Immature natural killer cell (primary cell): ENCODE results near the gene NTRK2. TPM values are rescaled to one million over a fixed set of nuclear protein-coding genes. Genes with fewer than 3 reads are reported as not detected.

ENCODE experiments used
- DNase-seq, 3 donors: peaks; one replicate each; pipeline ENCODE4 v3.0.0; 2022; ENCODE audit warnings: mixed read lengths in 1 of 3
- H3K27ac Mint-ChIP-seq, 6 donors: one replicate each; pipeline ENCODE4 v1.8.0; 2020; ENCODE audit warnings: mixed read lengths in 6 of 6, mild to moderate bottlenecking in 5 of 6, inconsistent platforms in 4 of 6, moderate library complexity in 3 of 6
- H3K27me3 Mint-ChIP-seq, 3 donors: one replicate each; pipeline ENCODE4 v1.8.0; 2020 to 2021; ENCODE audit warnings: low read depth in 3 of 3, mild to moderate bottlenecking in 3 of 3, mixed read lengths in 3 of 3, moderate library complexity in 3 of 3, inconsistent platforms in 1 of 3
- H3K36me3 Mint-ChIP-seq, 3 donors: one replicate each; pipeline ENCODE4 v1.8.0; 2020; ENCODE audit warnings: mixed read lengths in 3 of 3, inconsistent platforms in 2 of 3, mild to moderate bottlenecking in 2 of 3
- H3K4me1 Mint-ChIP-seq, 2 donors: one replicate each; pipeline ENCODE4 v1.8.0; 2020; ENCODE audit warnings: inconsistent platforms in 2 of 2, mild to moderate bottlenecking in 2 of 2, mixed read lengths in 2 of 2, moderate library complexity in 1 of 2
- H3K4me3 Mint-ChIP-seq, 5 donors: one replicate each; pipeline ENCODE4 v1.8.0; 2020; ENCODE audit warnings: mild to moderate bottlenecking in 5 of 5, mixed read lengths in 5 of 5, inconsistent platforms in 3 of 5, moderate library complexity in 3 of 5
- H3K9me3 Mint-ChIP-seq, 6 donors: one replicate each; pipeline ENCODE4 v1.8.0; 2020; ENCODE audit warnings: mild to moderate bottlenecking in 6 of 6, mixed read lengths in 6 of 6, inconsistent platforms in 4 of 6, moderate library complexity in 3 of 6
- polyA plus RNA-seq, 3 donors: library from polyadenylated mRNA; unstranded; fragments of 300-500 nt; fragmentation: Illumina TruSeq; gene quantifications; one replicate each; pipeline ENCODE4 v1.2.3, GENCODE V29; 2021

NTRK2 gene
- polyA plus RNA-seq, 3 donors from 2014 or later = not detected

DNA sequence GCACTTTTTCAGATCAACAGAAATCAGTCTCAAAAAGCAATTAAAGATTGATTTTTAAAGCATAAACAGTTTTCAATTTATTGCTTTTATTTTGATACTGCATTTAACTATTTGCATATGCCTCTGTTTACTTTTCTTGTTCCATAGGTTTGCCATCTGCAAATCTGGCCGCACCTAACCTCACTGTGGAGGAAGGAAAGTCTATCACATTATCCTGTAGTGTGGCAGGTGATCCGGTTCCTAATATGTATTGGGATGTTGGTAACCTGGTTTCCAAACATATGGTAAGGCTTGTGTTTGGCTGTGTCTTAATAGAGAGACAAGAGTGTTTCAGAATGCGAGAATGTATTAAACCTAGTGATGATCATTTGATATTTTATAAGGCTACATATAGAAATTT lies 53.9 kb downstream of the NTRK2 start:
- no peaks in the 10 kb centered on the region for H3K4me1 Mint-ChIP-seq
- H3K4me3 Mint-ChIP-seq = no peak overlapping the region
- H3K36me3 Mint-ChIP-seq = no peaks in the 10 kb centered on the region
- DNase-seq = no peak
- no peak overlapping the region for H3K27ac Mint-ChIP-seq
- H3K27me3 Mint-ChIP-seq = peaks cover 6 to 10% (median 8%) of the 10 kb centered on the region in 3 donors
- H3K9me3 Mint-ChIP-seq = peaks cover 0 to 2% (median 0%) of the 10 kb centered on the region in 6 donors

DNA sequence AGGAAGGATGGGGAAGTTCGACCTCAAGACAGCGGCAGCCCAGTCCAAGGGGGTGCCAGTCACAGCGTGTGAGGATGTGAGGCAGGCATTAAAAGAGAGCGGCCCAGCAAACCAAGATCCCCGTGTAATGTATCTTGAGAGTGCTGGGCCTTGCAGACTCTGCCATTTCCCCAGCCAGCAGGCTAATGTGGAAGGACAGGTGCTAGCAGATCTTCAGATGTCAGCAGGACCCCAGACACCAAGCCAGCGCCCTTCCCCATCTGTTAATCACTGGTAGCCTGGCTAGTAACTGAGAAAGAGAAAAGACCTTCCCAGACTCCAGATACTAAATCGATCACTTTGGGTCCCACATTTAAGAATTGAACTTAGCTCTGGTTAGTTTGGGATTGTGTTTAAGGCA lies 62.2 kb downstream of the NTRK2 start:
- Mint-ChIP-seq H3K4me1 (no peaks in the 10 kb centered on the region), H3K4me3 (no peak overlapping the region), H3K36me3 (no peaks in the 10 kb centered on the region), H3K27ac (no peak overlapping the region), H3K9me3 (no peaks in the 10 kb centered on the region), H3K27me3 (peaks cover 0 to 6% (median 3%) of the 10 kb centered on the region in 3 donors)
- no peak for DNase-seq

DNA sequence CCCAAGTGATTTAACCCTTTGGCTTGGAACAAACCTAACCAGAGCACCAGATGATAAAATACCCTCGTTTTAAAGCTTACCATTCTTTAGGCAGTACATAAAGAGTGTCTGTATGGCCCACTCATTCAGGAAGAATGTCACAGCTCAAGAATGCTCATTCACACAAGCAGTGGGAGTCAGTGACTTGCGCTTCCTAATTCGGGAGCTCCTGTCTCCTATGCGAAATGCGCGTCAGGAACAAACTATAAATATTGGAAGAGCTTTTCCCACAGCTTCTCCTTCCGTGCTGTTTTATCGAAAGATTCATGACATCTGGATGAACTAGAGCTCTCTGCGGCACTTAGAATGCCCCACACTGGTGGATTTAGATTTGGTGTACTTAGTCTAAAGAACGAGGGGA lies 66.6 kb downstream of the NTRK2 start:
- no peak overlapping the region for H3K27ac Mint-ChIP-seq
- no peaks in the 10 kb centered on the region for H3K4me1 Mint-ChIP-seq
- H3K27me3 Mint-ChIP-seq = peaks cover 0 to 6% (median 0%) of the 10 kb centered on the region in 3 donors
- no peak for DNase-seq
- no peaks in the 10 kb centered on the region for H3K36me3 Mint-ChIP-seq
- H3K4me3 Mint-ChIP-seq = no peak overlapping the region
- peaks cover 0 to 2% (median 0%) of the 10 kb centered on the region in 6 donors for H3K9me3 Mint-ChIP-seq

DNA sequence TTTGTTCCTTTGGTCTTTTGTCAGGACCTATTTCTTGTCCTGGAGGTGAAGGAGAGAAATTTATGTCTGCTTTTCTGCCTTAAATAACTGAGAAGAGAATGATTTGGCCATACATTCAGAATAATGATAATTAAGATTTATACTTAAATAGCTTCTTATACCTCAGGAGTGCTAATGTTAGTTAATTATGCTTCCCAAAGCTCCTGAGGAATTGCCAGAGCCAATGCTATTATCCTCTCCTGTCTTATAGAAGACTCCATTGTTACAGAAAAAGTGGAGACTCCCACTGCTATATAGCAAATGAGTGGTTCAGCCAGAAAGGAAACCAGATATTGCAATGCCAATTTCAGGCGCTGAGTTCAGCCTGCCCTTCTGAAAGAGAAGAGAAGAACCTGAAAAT lies 67.0 kb downstream of the NTRK2 start:
- no peak overlapping the region for H3K27ac Mint-ChIP-seq
- no peak overlapping the region for H3K4me3 Mint-ChIP-seq
- H3K9me3 Mint-ChIP-seq = peaks cover 0 to 2% (median 0%) of the 10 kb centered on the region in 6 donors
- H3K4me1 Mint-ChIP-seq = no peaks in the 10 kb centered on the region
- peaks cover 0 to 9% (median 0%) of the 10 kb centered on the region in 3 donors for H3K27me3 Mint-ChIP-seq
- no peak for DNase-seq
- H3K36me3 Mint-ChIP-seq = no peaks in the 10 kb centered on the region

DNA sequence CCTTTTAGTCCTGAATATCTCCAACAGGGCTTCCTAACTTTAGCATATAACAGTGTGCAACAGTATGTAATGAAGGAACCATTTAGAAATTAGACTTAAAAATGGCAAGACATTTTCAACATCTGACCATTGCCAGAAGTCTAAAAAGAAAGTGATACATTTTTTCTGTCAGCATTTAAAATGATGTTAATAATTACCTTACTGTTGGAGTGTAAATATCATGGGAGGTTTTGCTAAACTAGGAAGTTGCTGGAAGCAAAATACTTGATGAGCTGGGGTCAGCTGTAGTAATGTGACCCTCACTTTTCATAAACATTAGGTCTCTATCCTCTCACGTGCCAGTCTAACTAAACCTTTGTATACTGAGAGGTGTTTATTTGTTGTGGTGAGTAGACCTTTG lies 68.8 kb downstream of the NTRK2 start:
- no peak for DNase-seq
- Mint-ChIP-seq H3K4me1 (no peaks in the 10 kb centered on the region), H3K36me3 (no peaks in the 10 kb centered on the region), H3K4me3 (no peak overlapping the region), H3K9me3 (peaks cover 0 to 2% (median 0%) of the 10 kb centered on the region in 6 donors), H3K27ac (no peak overlapping the region), H3K27me3 (peaks cover 0 to 7% (median 0%) of the 10 kb centered on the region in 3 donors)

DNA sequence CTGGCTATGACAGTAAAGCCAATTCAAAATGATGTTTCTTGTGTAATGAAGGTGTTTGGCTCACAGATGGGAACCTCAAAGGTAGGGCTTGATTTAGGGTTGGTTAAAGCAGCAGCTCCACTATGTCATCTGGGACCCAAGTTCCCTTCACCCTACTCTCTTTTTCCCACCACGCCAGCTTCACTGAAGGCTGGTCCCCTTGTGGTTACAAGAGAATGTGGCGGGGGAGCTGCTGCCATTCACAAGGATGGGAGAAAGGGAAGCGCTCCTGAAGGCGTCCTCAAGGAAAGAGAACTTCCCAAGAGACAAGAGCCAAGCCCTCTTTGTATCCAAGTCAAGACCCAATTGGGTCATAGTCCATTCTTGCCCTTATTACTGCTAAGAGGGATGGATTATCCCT lies 72.7 kb downstream of the NTRK2 start:
- no peak overlapping the region for H3K27ac Mint-ChIP-seq
- H3K27me3 Mint-ChIP-seq = peaks cover 0 to 3% (median 0%) of the 10 kb centered on the region in 3 donors
- H3K9me3 Mint-ChIP-seq = peaks cover 0 to 2% (median 0%) of the 10 kb centered on the region in 6 donors
- DNase-seq = no peak
- H3K4me1 Mint-ChIP-seq = no peaks in the 10 kb centered on the region
- H3K36me3 Mint-ChIP-seq = no peaks in the 10 kb centered on the region
- no peak overlapping the region for H3K4me3 Mint-ChIP-seq

DNA sequence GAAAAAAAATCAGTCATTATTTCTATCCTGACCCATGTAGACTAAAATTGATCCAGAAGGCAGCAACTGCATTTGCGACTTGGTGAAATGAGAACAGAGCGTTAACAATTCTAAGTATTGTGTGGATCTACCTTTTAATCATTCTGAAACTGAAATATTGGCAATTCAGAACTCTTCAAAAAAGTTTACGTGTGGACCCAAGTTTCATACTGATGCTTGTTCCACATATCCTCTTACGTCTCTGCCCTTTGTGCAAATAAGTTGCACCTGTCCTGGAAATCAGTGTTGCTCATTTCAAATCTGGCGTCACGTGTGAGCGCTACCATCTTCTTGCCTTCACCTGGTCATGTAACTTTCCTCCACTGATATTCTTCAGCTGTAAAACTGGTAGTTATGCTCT lies 74.7 kb downstream of the NTRK2 start:
- peaks cover 0 to 3% (median 2%) of the 10 kb centered on the region in 3 donors for H3K27me3 Mint-ChIP-seq
- no peak overlapping the region for H3K27ac Mint-ChIP-seq
- no peaks in the 10 kb centered on the region for H3K9me3 Mint-ChIP-seq
- H3K4me3 Mint-ChIP-seq = no peak overlapping the region
- H3K4me1 Mint-ChIP-seq = no peaks in the 10 kb centered on the region
- no peak for DNase-seq
- H3K36me3 Mint-ChIP-seq = no peaks in the 10 kb centered on the region

DNA sequence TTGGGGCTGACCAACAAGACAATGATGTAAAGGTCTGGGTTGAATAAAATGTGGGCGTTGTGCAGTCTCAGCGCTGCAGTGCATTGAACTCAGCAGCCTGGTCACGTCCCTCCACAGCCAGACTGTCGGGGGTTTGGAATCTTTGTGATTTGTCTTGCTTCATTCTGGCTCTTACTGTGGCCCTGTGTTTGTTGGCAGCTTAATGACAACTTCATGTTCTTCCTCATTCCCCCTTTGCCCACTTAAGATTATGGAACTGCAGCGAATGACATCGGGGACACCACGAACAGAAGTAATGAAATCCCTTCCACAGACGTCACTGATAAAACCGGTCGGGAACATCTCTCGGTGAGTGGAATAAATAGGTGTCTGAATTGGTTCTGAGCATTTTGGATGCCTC lies 75.2 kb downstream of the NTRK2 start:
- Mint-ChIP-seq H3K9me3 (no peaks in the 10 kb centered on the region), H3K4me1 (no peaks in the 10 kb centered on the region), H3K4me3 (no peak overlapping the region), H3K27me3 (peaks cover 0 to 3% (median 2%) of the 10 kb centered on the region in 3 donors), H3K36me3 (no peaks in the 10 kb centered on the region), H3K27ac (no peak overlapping the region)
- no peak for DNase-seq

DNA sequence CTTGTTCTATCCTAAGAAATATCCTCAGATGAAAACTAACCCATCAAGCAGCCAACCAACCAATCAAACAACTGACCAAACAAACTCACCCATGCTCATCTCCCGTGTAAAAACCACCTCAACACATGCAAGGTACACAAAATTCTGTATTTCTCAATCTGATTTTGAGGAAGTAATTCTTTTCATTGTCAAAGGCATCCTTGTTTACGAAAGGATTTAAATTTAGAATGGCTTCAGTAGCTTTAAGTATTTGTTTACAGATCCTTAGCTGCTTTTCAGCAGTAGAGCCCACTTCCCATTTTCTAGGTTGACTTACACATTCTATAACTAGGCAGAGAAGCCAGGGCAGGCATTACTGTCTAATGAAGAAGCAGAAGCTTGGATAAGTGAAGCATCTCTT lies 78.6 kb downstream of the NTRK2 start:
- no peaks in the 10 kb centered on the region for H3K9me3 Mint-ChIP-seq
- peaks cover 0 to 2% (median 2%) of the 10 kb centered on the region in 3 donors for H3K27me3 Mint-ChIP-seq
- H3K4me3 Mint-ChIP-seq = no peak overlapping the region
- no peaks in the 10 kb centered on the region for H3K36me3 Mint-ChIP-seq
- no peak overlapping the region for H3K27ac Mint-ChIP-seq
- DNase-seq = no peak
- no peaks in the 10 kb centered on the region for H3K4me1 Mint-ChIP-seq

DNA sequence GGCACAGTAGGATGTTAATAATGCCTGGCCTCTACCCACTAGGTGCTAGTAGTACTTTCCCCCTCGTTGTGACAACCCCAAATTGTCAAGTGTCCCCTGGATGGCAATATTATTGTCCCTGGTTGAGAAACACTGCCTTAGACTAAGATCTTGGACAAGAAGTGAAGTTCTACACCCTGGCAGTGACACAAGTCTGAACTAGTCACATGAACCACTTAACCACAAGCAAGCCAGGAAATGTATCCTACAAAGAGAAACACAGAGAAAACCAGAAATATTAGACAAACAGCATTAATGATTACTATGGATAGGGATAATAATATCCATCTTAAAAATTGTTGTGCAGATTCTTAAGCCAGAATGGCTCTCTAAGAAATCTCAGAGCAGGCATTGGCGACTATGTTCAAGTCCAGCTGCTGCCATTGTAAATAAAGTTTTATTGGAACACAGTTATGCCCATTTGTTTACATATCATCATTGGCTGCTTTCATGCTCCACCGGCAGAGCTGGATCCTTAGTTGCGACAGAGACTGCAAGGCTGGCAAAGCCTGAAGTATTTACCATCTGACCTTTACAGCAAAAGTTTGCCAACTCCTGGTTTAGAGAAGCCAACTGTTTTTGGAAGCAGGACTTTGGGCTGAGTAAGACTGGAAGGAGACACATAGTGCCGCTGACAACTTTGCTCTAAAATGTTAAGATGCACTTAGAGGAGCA lies 80.8 kb downstream of the NTRK2 start:
- no peaks in the 10 kb centered on the region for H3K9me3 Mint-ChIP-seq
- H3K4me3 Mint-ChIP-seq = no peak overlapping the region
- no peaks in the 10 kb centered on the region for H3K4me1 Mint-ChIP-seq
- no peak for DNase-seq
- peaks cover 2 to 5% (median 2%) of the 10 kb centered on the region in 3 donors for H3K27me3 Mint-ChIP-seq
- no peak overlapping the region for H3K27ac Mint-ChIP-seq
- H3K36me3 Mint-ChIP-seq = no peaks in the 10 kb centered on the region

DNA sequence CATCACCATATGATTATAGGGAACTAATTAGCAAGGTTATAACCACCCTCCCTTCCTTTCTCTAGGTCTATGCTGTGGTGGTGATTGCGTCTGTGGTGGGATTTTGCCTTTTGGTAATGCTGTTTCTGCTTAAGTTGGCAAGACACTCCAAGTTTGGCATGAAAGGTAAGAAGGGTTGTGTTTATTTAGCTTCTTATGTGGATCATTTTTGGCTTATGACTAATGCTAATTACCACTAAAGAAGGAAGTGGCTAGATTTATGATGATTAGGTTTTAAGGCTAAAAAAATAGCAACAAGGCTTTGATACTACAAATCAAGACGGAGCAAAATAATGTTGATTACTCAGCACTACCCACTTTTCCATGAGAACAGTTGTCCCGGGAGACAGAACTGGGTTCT lies 82.4 kb downstream of the NTRK2 start:
- Mint-ChIP-seq H3K36me3 (no peaks in the 10 kb centered on the region), H3K4me3 (no peak overlapping the region), H3K9me3 (no peaks in the 10 kb centered on the region), H3K27me3 (peaks cover 2 to 5% (median 2%) of the 10 kb centered on the region in 3 donors), H3K27ac (no peak overlapping the region), H3K4me1 (no peaks in the 10 kb centered on the region)
- DNase-seq = no peak

DNA sequence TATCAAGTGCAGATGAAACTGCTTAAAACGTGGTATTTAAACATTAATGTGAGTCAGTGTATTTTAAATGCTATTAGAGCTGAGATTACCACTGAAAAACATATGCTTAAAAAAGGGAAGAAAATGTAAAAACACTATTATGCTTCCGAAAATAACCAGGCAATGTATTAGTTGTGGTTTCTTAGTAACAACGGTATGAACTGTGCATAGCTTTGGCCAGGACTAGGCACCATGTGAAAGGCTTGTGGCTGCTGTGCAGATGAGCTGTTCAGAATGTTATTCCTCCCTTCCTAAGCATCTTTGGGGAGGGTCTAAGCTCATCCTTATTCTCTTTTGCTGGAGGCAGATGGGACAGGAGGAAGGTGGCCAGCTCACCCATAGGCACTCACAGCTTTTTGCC lies 84.9 kb downstream of the NTRK2 start:
- Mint-ChIP-seq H3K4me3 (no peak overlapping the region), H3K36me3 (no peaks in the 10 kb centered on the region), H3K4me1 (no peaks in the 10 kb centered on the region), H3K27me3 (peaks cover 1 to 6% (median 2%) of the 10 kb centered on the region in 3 donors), H3K9me3 (no peaks in the 10 kb centered on the region), H3K27ac (no peak overlapping the region)
- DNase-seq = no peak

DNA sequence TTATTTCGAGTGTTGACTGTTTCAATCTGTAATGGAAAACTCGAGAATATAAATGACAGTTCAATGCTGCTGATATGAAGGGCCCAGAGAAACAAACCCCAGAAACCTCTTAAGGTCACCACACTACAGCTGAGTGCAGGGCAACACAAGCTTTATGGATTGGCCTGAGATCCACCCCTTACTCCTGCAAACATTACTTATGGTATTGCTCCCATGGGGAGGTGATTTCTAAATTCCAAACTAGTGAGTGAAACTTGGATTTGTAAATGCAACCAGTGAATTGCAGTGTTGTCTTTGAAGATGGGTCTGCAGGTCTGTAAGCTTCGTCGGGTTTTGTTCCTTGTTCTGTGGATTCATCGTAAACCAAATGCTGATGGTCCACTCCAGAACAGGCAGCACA lies 85.4 kb downstream of the NTRK2 start:
- no peaks in the 10 kb centered on the region for H3K36me3 Mint-ChIP-seq
- no peaks in the 10 kb centered on the region for H3K4me1 Mint-ChIP-seq
- peaks cover 1 to 10% (median 2%) of the 10 kb centered on the region in 3 donors for H3K27me3 Mint-ChIP-seq
- H3K4me3 Mint-ChIP-seq = no peak overlapping the region
- no peak overlapping the region for H3K27ac Mint-ChIP-seq
- H3K9me3 Mint-ChIP-seq = peaks cover 0 to 2% (median 0%) of the 10 kb centered on the region in 6 donors
- DNase-seq = no peak

DNA sequence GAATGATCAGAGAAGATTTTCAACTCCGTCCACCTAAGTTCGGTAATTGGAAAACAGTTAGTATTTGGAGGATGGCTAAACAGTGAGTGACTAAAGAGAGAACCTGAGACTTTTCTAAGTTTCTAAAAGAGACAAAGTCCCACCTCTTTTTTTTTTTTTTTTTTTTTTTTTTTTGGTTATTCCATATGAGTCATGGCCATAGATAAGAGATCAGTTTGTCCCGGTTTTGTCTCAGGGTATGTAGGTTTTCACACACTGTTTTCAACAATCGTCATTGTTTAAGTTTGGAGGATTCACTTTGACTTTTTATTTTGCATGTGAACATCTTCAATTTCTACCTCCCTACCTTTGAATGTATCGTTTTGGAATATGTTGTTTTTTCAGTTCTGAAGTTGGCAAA lies 85.9 kb downstream of the NTRK2 start:
- Mint-ChIP-seq H3K4me1 (no peaks in the 10 kb centered on the region), H3K36me3 (no peaks in the 10 kb centered on the region), H3K9me3 (peaks cover 0 to 2% (median 0%) of the 10 kb centered on the region in 6 donors), H3K4me3 (no peak overlapping the region), H3K27me3 (peaks cover 1 to 13% (median 2%) of the 10 kb centered on the region in 3 donors), H3K27ac (no peak overlapping the region)
- DNase-seq = no peak

DNA sequence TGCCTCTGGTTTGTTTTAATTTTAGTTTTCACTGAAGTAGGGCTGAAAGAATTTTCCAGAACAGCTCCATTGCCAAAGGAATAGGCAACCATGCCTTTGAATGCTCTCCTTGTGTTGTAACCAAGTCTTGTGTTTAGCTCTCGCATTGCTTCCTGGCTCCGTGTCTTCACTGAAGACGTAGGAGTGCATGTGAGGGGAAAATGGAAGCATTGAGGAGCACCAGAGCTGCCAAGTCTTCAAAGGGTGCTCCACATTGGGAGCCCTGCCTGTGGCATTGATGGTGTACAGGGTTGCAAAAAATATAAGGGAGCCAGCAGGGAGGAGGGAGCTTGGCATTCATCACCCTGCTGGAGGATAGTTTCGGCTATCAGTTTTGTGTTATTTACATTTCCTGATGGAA lies 86.6 kb downstream of the NTRK2 start:
- no peaks in the 10 kb centered on the region for H3K36me3 Mint-ChIP-seq
- peaks cover 0 to 2% (median 0%) of the 10 kb centered on the region in 6 donors for H3K9me3 Mint-ChIP-seq
- no peak overlapping the region for H3K27ac Mint-ChIP-seq
- H3K4me1 Mint-ChIP-seq = peaks cover 5 to 6% of the 10 kb centered on the region in 2 donors
- no peak overlapping the region for H3K4me3 Mint-ChIP-seq
- H3K27me3 Mint-ChIP-seq = peaks cover 1 to 13% (median 2%) of the 10 kb centered on the region in 3 donors
- DNase-seq = no peak
